ENCODE data around the gene TUT1. TPM values are rescaled to one million over a fixed set of nuclear protein-coding genes. Genes with fewer than 3 reads are reported as not detected.

The TUT1 gene
- total RNA-seq, 1 donor from 2014 or later, result 29.7 TPM

- no peak overlapping the region for H3K27ac Mint-ChIP-seq (ENCODE audit: unreplicated experiment)
- peak; percentile 98 for TF ChIP-seq CTCF (IDR thresholded peaks at IDR 0.05; ENCODE audit: partially characterized antibody, unreplicated experiment)
- no peaks in the 10 kb centered on the region for H3K36me3 Mint-ChIP-seq (ENCODE audit: unreplicated experiment)
- DNase-seq, result peak; percentile 88
- peaks cover 22% of the 10 kb centered on the region for H3K27me3 Mint-ChIP-seq (ENCODE audit: unreplicated experiment)
- H3K4me3 Mint-ChIP-seq (ENCODE audit: unreplicated experiment), result no peak overlapping the region
- peaks cover 5% of the 10 kb centered on the region for H3K9me3 Mint-ChIP-seq (ENCODE audit: unreplicated experiment)
- peaks cover 19% of the 10 kb centered on the region for H3K4me1 Mint-ChIP-seq (ENCODE audit: low read depth, unreplicated experiment)
Measured at GRCh38 chr11:62542750-62543567, 48.4 kb downstream of the TUT1 start.

- H3K27me3 Mint-ChIP-seq (ENCODE audit: unreplicated experiment), result peaks cover 15% of the 10 kb centered on the region
- no peak for TF ChIP-seq CTCF (IDR thresholded peaks at IDR 0.05; ENCODE audit: partially characterized antibody, unreplicated experiment)
- H3K4me1 Mint-ChIP-seq (ENCODE audit: low read depth, unreplicated experiment), result peaks cover 16% of the 10 kb centered on the region
- no peak overlapping the region for H3K4me3 Mint-ChIP-seq (ENCODE audit: unreplicated experiment)
- peaks cover 5% of the 10 kb centered on the region for H3K9me3 Mint-ChIP-seq (ENCODE audit: unreplicated experiment)
- no peaks in the 10 kb centered on the region for H3K36me3 Mint-ChIP-seq (ENCODE audit: unreplicated experiment)
- no peak for DNase-seq
- no peak overlapping the region for H3K27ac Mint-ChIP-seq (ENCODE audit: unreplicated experiment)
Measured at GRCh38 chr11:62542111-62542745, 49.1 kb downstream of the TUT1 start.

GRCh38 chr11:62540804-62541701, 50.3 kb downstream of the TUT1 start:
- H3K27me3 Mint-ChIP-seq (ENCODE audit: unreplicated experiment), result peaks cover 12% of the 10 kb centered on the region
- peak overlapping the region; percentile 9 for H3K27ac Mint-ChIP-seq (ENCODE audit: unreplicated experiment)
- TF ChIP-seq CTCF (IDR thresholded peaks at IDR 0.05; ENCODE audit: partially characterized antibody, unreplicated experiment), result no peak
- DNase-seq, result no peak
- H3K36me3 Mint-ChIP-seq (ENCODE audit: unreplicated experiment), result no peaks in the 10 kb centered on the region
- H3K9me3 Mint-ChIP-seq (ENCODE audit: unreplicated experiment), result peaks cover 5% of the 10 kb centered on the region
- H3K4me1 Mint-ChIP-seq (ENCODE audit: low read depth, unreplicated experiment), result peaks cover 16% of the 10 kb centered on the region
- no peak overlapping the region for H3K4me3 Mint-ChIP-seq (ENCODE audit: unreplicated experiment)

GRCh38 chr11:62539238-62539925, 51.9 kb downstream of the TUT1 start:
- Mint-ChIP-seq H3K4me1 (ENCODE audit: low read depth, unreplicated experiment) (peaks cover 16% of the 10 kb centered on the region), H3K27me3 (ENCODE audit: unreplicated experiment) (peaks cover 6% of the 10 kb centered on the region), H3K36me3 (ENCODE audit: unreplicated experiment) (no peaks in the 10 kb centered on the region), H3K4me3 (ENCODE audit: unreplicated experiment) (no peak overlapping the region), H3K9me3 (ENCODE audit: unreplicated experiment) (peaks cover 5% of the 10 kb centered on the region), H3K27ac (ENCODE audit: unreplicated experiment) (no peak overlapping the region)
- TF ChIP-seq CTCF (IDR thresholded peaks at IDR 0.05; ENCODE audit: partially characterized antibody, unreplicated experiment), result no peak
- DNase-seq, result no peak
